K562 (cell line): Measurements from ENCODE around the gene DPY30. TPM values are rescaled to one million over a fixed set of nuclear protein-coding genes. Genes with fewer than 3 reads are reported as not detected.

Experiments used
- COPS2 ChIP-seq: fragments of 450-650 bp; conservative IDR thresholded peaks from 2 replicates; pipeline ENCODE4 v1.6.1; 2016; ENCODE audit warnings: mild to moderate bottlenecking, moderate library complexity
- NRF1 ChIP-seq, 2 experiments: fragments of 450-650 bp; IDR thresholded peaks in 1 of 2; conservative IDR thresholded peaks in 1 of 2; 2 replicates each; pipeline ENCODE4 v1.6.1; 2014; ENCODE audit warnings: mild to moderate bottlenecking in 2 of 2
- polyA plus RNA-seq, 8 experiments: library from polyadenylated mRNA; depleted of rRNA in 4 of 8; stranded (reverse) in 5 of 8; unstranded in 3 of 8; fragments of >200 nt; fragmentation: Nextera tagmentation in 2 of 8; fragmentation: Illumina TruSeq in 1 of 8; extraction: Ambion mirVana in 2 of 8; extraction: Trizol in 1 of 8; gene quantifications; 2 replicates each; pipeline versions ENCODE4 v1.2.1 to v1.2.3, GENCODE V29; 2011 to 2014; ENCODE audit warnings: inconsistent platforms in 1 of 8, missing spikeins in 1 of 8
- total RNA-seq, 7 experiments: library from RNA; depleted of rRNA in 6 of 7; stranded (reverse); fragments of >200 nt in 6 of 7; fragmentation: Illumina TruSeq in 2 of 7; extraction: Trizol in 2 of 7; gene quantifications; 2 replicates each; pipeline versions ENCODE4 v1.2.1 to v1.2.3, GENCODE V29; 2011 to 2021; ENCODE audit warnings: low replicate concordance in 1 of 7
- TF ChIP-seq, protein P1 (sequence below): fragments of 450-650 bp; IDR thresholded peaks from 2 replicates; pipeline ENCODE4 v1.6.1; 2016; ENCODE audit warnings: mild to moderate bottlenecking, moderate library complexity
- TF ChIP-seq, protein P2 (sequence below): IDR thresholded peaks from 3 replicates; pipeline ENCODE4 v1.6.1; 2011; ENCODE audit warnings: borderline replicate concordance, mild to moderate bottlenecking; ENCODE audit not compliant: insufficient read length, insufficient read depth

The DPY30 gene
- total and polyA plus RNA-seq, 9 of the 15 experiments (the other 6 are each of a cell fraction or from before 2014, with no cell fraction given) = 64.6 to 402 (median 116) TPM

DNA sequence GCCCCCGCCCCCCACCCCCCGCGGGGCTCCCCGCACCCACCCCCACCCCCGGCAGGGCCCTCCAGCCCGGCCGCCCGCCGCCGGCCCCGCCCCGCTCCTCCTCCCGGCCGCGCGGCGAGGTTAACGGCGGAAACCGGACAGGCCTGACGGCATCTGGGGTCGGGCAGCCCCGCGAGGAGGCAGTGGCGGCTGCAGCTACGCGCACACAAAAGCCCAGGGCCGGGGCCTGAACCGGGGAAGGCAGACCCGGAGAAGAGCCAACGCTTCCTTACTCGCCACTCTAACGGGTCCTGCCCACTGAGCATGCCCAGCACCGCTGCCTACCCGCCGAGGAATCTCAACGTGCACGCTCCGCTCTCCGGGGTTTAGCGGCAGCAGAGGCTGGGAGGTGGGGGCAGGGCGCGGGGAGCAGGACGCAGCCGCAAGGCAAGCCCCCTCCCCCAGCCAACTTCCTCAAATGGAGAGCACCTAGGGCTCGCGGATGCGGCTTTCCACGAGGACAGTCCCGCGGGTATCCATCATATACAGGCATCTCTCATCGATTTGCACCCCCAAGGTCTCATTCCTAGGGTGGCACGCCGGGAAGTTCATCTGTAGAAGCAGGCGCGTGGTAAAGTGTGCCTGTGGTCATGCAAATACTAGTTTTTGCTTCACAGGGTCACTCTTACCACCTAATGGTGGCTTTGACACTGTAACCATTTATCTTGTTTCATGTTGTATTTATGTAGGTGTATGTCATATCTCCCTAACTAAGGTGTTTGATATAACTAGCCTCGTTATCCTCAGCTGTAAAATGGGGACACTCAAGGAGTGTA is 28.7 kb downstream of the DPY30 start, which contains the start of gene MEMO1 (continued):
- TF ChIP-seq, protein P1, sequence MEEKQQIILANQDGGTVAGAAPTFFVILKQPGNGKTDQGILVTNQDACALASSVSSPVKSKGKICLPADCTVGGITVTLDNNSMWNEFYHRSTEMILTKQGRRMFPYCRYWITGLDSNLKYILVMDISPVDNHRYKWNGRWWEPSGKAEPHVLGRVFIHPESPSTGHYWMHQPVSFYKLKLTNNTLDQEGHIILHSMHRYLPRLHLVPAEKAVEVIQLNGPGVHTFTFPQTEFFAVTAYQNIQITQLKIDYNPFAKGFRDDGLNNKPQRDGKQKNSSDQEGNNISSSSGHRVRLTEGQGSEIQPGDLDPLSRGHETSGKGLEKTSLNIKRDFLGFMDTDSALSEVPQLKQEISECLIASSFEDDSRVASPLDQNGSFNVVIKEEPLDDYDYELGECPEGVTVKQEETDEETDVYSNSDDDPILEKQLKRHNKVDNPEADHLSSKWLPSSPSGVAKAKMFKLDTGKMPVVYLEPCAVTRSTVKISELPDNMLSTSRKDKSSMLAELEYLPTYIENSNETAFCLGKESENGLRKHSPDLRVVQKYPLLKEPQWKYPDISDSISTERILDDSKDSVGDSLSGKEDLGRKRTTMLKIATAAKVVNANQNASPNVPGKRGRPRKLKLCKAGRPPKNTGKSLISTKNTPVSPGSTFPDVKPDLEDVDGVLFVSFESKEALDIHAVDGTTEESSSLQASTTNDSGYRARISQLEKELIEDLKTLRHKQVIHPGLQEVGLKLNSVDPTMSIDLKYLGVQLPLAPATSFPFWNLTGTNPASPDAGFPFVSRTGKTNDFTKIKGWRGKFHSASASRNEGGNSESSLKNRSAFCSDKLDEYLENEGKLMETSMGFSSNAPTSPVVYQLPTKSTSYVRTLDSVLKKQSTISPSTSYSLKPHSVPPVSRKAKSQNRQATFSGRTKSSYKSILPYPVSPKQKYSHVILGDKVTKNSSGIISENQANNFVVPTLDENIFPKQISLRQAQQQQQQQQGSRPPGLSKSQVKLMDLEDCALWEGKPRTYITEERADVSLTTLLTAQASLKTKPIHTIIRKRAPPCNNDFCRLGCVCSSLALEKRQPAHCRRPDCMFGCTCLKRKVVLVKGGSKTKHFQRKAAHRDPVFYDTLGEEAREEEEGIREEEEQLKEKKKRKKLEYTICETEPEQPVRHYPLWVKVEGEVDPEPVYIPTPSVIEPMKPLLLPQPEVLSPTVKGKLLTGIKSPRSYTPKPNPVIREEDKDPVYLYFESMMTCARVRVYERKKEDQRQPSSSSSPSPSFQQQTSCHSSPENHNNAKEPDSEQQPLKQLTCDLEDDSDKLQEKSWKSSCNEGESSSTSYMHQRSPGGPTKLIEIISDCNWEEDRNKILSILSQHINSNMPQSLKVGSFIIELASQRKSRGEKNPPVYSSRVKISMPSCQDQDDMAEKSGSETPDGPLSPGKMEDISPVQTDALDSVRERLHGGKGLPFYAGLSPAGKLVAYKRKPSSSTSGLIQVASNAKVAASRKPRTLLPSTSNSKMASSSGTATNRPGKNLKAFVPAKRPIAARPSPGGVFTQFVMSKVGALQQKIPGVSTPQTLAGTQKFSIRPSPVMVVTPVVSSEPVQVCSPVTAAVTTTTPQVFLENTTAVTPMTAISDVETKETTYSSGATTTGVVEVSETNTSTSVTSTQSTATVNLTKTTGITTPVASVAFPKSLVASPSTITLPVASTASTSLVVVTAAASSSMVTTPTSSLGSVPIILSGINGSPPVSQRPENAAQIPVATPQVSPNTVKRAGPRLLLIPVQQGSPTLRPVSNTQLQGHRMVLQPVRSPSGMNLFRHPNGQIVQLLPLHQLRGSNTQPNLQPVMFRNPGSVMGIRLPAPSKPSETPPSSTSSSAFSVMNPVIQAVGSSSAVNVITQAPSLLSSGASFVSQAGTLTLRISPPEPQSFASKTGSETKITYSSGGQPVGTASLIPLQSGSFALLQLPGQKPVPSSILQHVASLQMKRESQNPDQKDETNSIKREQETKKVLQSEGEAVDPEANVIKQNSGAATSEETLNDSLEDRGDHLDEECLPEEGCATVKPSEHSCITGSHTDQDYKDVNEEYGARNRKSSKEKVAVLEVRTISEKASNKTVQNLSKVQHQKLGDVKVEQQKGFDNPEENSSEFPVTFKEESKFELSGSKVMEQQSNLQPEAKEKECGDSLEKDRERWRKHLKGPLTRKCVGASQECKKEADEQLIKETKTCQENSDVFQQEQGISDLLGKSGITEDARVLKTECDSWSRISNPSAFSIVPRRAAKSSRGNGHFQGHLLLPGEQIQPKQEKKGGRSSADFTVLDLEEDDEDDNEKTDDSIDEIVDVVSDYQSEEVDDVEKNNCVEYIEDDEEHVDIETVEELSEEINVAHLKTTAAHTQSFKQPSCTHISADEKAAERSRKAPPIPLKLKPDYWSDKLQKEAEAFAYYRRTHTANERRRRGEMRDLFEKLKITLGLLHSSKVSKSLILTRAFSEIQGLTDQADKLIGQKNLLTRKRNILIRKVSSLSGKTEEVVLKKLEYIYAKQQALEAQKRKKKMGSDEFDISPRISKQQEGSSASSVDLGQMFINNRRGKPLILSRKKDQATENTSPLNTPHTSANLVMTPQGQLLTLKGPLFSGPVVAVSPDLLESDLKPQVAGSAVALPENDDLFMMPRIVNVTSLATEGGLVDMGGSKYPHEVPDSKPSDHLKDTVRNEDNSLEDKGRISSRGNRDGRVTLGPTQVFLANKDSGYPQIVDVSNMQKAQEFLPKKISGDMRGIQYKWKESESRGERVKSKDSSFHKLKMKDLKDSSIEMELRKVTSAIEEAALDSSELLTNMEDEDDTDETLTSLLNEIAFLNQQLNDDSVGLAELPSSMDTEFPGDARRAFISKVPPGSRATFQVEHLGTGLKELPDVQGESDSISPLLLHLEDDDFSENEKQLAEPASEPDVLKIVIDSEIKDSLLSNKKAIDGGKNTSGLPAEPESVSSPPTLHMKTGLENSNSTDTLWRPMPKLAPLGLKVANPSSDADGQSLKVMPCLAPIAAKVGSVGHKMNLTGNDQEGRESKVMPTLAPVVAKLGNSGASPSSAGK = peak; percentile 80
- TF ChIP-seq, protein P2, sequence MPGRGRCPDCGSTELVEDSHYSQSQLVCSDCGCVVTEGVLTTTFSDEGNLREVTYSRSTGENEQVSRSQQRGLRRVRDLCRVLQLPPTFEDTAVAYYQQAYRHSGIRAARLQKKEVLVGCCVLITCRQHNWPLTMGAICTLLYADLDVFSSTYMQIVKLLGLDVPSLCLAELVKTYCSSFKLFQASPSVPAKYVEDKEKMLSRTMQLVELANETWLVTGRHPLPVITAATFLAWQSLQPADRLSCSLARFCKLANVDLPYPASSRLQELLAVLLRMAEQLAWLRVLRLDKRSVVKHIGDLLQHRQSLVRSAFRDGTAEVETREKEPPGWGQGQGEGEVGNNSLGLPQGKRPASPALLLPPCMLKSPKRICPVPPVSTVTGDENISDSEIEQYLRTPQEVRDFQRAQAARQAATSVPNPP = no peak
- TF ChIP-seq COPS2 = no peak
- peak; percentile 91 to 93 for TF ChIP-seq NRF1 (conservative IDR thresholded peaks at IDR 0.05 in 1 of 2, IDR thresholded peaks at IDR 0.05 in 1 of 2)
